Fibroblast of villous mesenchyme (primary cell): ENCODE results near the gene TEX35. TPM values are rescaled to one million over a fixed set of nuclear protein-coding genes. Genes with fewer than 3 reads are reported as not detected.

Experiments
- DNase-seq: peaks from one replicate; pipeline ENCODE4 v3.0.0-alpha.2; 2010; ENCODE audit warnings: low read depth
- H3K4me3 ChIP-seq: 2 replicates; pipeline ENCODE4 v1.5.1; 2011; ENCODE audit warnings: low read depth, mild to moderate bottlenecking, low read length
- CTCF ChIP-seq: IDR thresholded peaks from 2 replicates; pipeline ENCODE4 v1.5.1; 2012; ENCODE audit warnings: low read depth, mild to moderate bottlenecking, low read length; ENCODE audit not compliant: insufficient read depth
- total RNA-seq: library from RNA; depleted of rRNA; stranded (reverse); fragments of >200 nt; gene quantifications from 2 replicates; pipeline ENCODE4 v1.2.3, GENCODE V29; 2012

The TEX35 gene
- total RNA-seq, 1 donor: under 0.01 TPM

- no peak for TF ChIP-seq CTCF
- no peak overlapping the region for H3K4me3 ChIP-seq
Measured at GRCh38 chr1:178527117-178527516, 14.2 kb downstream of the TEX35 start.

GRCh38 chr1:178528228-178528952 is 15.5 kb downstream of the TEX35 start:
- H3K4me3 ChIP-seq: no peak overlapping the region
- TF ChIP-seq CTCF: no peak
- DNase-seq: no peak

More at GRCh38 chr1:178527117-178527516, 14.2 kb downstream of the TEX35 start:
- DNase-seq: no peak

GRCh38 chr1:178528953-178529335 is 16.0 kb downstream of the TEX35 start:
- no peak for TF ChIP-seq CTCF

GRCh38 chr1:178529364-178530036 is 16.6 kb downstream of the TEX35 start:
- no peak overlapping the region for H3K4me3 ChIP-seq
- no peak for TF ChIP-seq CTCF
- DNase-seq: no peak

More at GRCh38 chr1:178528953-178529335, 16.0 kb downstream of the TEX35 start:
- H3K4me3 ChIP-seq: no peak overlapping the region
- no peak for DNase-seq

- peak; percentile 28 for DNase-seq
- no peak for TF ChIP-seq CTCF
- no peak overlapping the region for H3K4me3 ChIP-seq
Measured at GRCh38 chr1:178530037-178530402, 17.1 kb downstream of the TEX35 start.

- no peak for DNase-seq
- no peak overlapping the region for H3K4me3 ChIP-seq
- TF ChIP-seq CTCF: no peak
Measured at GRCh38 chr1:178530502-178530901, 17.6 kb downstream of the TEX35 start.
